ENCODE data around the gene NFIL3. TPM values are rescaled to one million over a fixed set of nuclear protein-coding genes. Genes with fewer than 3 reads are reported as not detected.

Gene NFIL3
- total and polyA plus RNA-seq, 2 of the 8 experiments (the other 6 are each of a cell fraction or from before 2014, with no cell fraction given) = 3.4 to 13.5 TPM

DNA sequence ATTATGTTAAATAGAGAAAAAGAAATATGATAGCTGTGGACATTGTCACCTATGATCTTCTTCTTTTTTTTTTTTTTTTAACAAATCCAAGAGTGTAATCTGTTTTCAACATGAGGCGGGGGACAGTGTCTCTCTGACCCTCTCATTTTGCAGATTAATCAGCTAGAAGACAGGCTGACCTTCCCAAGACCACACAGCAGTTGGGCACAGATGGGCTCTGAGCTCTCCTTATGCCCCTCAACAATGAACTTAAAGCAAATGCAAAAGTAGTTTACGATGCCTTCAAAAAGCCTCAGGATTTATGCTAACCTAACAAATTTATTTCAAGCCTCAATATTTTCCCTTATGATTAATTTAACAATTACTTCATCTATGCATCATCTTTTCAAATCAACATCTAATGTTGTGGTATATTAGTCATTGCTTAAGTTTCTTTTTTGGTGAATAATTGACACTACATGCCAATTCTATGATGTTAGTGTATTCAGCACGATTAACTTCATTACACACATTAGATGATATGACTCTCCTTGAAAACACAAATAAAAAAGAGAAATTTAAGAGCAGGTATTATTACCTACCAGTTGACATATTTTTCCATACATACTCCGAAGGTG lies 7.4 kb downstream of the NFIL3 start:
- Histone ChIP-seq H3K18ac (ENCODE audit: extremely low read depth, low read length) (no peak overlapping the region), H3K79me1 (ENCODE audit: low read depth, low read length) (peaks cover 5% of the 10 kb centered on the region; the same call in 1 of the 2 replicates), H2AK5ac (ENCODE audit: low read depth, low read length) (no peak overlapping the region), H2BK15ac (ENCODE audit: low read length) (no peak overlapping the region), H3K27ac (ENCODE audit: low read depth, low read length) (no peak overlapping the region), H4K91ac (replicated peaks; ENCODE audit: insufficient read length, low read length) (no peak overlapping the region), H2AFZ (ENCODE audit: low read length) (no peak overlapping the region), H3K79me2 (ENCODE audit: control insufficient read depth in 1 of 2, insufficient read depth in 2 of 2, low read length in 2 of 2) (peaks cover 0 to 64% of the 10 kb centered on the region in 2 experiments; a peak in 2 of 4 replicates), H3K23me2 (ENCODE audit: low read depth, low read length) (no peaks in the 10 kb centered on the region; the same call in 1 of the 2 replicates), H3K4me2 (ENCODE audit: insufficient read depth in 1 of 2, low read depth in 2 of 2, low read length in 2 of 2) (no peak overlapping the region), H4K5ac (ENCODE audit: insufficient read length, low read depth, low read length) (no peak overlapping the region), H2BK120ac (replicated peaks; ENCODE audit: low read depth, low read length) (no peak overlapping the region), H3K9ac (replicated peaks in 1 of 4; ENCODE audit: extremely low read depth in 1 of 4, low read depth in 3 of 4, low read length in 3 of 4) (no peak overlapping the region), H2BK20ac (ENCODE audit: low read length) (no peak overlapping the region), H3K36me3 (ENCODE audit: control insufficient read depth in 2 of 4, insufficient read depth in 4 of 4, low read length in 3 of 4) (no peaks in the 10 kb centered on the region), H3K56ac (replicated peaks; ENCODE audit: insufficient read length, low read depth, low read length) (no peak overlapping the region), H2BK5ac (ENCODE audit: low read depth, low read length) (no peak overlapping the region), H4K20me1 (replicated peaks in 1 of 2; ENCODE audit: control insufficient read depth in 1 of 2, insufficient read depth in 2 of 2, low read length in 2 of 2) (peaks cover 12 to 13% of the 10 kb centered on the region in 2 experiments), H2BK12ac (ENCODE audit: low read depth, low read length) (no peak overlapping the region), H4K8ac (ENCODE audit: extremely low read depth, insufficient read depth, low read length) (no peak overlapping the region), H3K23ac (ENCODE audit: insufficient read length) (no peak overlapping the region), H3K4me1 (replicated peaks in 1 of 4; ENCODE audit: control insufficient read depth in 3 of 4, insufficient read depth in 4 of 4, low read length in 3 of 4) (peaks cover 0 to 2% (median 0%) of the 10 kb centered on the region in 4 experiments; a peak in 1 of 7 replicates), H3K9me3 (ENCODE audit: insufficient read depth in 2 of 2, low read depth in 1 of 2, low read length in 1 of 2) (no peaks in the 10 kb centered on the region), H3K14ac (ENCODE audit: insufficient read length) (no peak overlapping the region), H3K27me3 (replicated peaks in 1 of 4; ENCODE audit: control insufficient read depth in 3 of 4, extremely low read depth in 1 of 4, insufficient read depth in 3 of 4, low read length in 3 of 4) (peaks cover 0 to 9% (median 3%) of the 10 kb centered on the region in 4 experiments; a peak in 4 of 7 replicates), H3K4me3 (ENCODE audit: extremely low read depth in 1 of 4, insufficient read depth in 2 of 4, low read depth in 3 of 4, low read length in 4 of 4) (no peak overlapping the region), H3K4ac (replicated peaks; ENCODE audit: insufficient read length, low read depth, low read length) (no peak overlapping the region)
- FAIRE-seq = no peak
- POLR2A ChIA-PET (ENCODE audit: partially characterized antibody) = no interaction called here
- no peak for DNase-seq (ENCODE audit: low read depth in 1 of 2, low spot score in 2 of 2)
- CTCF ChIA-PET (ENCODE audit: partially characterized antibody) = interaction anchor here (0.7 to 1.7 kb wide), 2 partner anchors 17 to 501 kb away, joined by 4 to 8 read pairs; no protein-coding TSS in a partner anchor
- WGBS, 2 experiments (ENCODE audit: extremely low coverage in 1 of 2, insufficient coverage in 1 of 2, insufficient read length in 1 of 2, insufficient replicate concordance in 2 of 2, low coverage in 1 of 2, low lambda C conversion rate in 2 of 2, missing lambda C conversion rate in 1 of 2) = 88% methylated on average over 4 of the region's 4 CpGs; no CpG with 5 or more reads in 1 of the 2 experiments
- no peak for TF ChIP-seq HDAC6 (IDR thresholded peaks at IDR 0.05; ENCODE audit: low read depth, low read length)
- no peak for TF ChIP-seq HDAC2 (IDR thresholded peaks at IDR 0.05; ENCODE audit: borderline replicate concordance in 1 of 2, low read depth in 2 of 2, low read length in 2 of 2)
- TF ChIP-seq NRF1 (IDR thresholded peaks at IDR 0.05; ENCODE audit: low read depth, low read length) = no peak
- TF ChIP-seq TBP (IDR thresholded peaks at IDR 0.05; ENCODE audit: low read depth, low read length) = no peak
- no peak for TF ChIP-seq SRF (IDR thresholded peaks at IDR 0.05; ENCODE audit: low read depth, low read length)
- no peak for TF ChIP-seq BACH1 (IDR thresholded peaks at IDR 0.05; ENCODE audit: low read length)
- no peak for TF ChIP-seq TAF1 (IDR thresholded peaks at IDR 0.05; ENCODE audit: low read depth, low read length)
- no peak for TF ChIP-seq JUN (IDR thresholded peaks at IDR 0.05; ENCODE audit: low read depth, low read length)
- TF ChIP-seq, protein P1, sequence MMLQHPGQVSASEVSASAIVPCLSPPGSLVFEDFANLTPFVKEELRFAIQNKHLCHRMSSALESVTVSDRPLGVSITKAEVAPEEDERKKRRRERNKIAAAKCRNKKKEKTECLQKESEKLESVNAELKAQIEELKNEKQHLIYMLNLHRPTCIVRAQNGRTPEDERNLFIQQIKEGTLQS (IDR thresholded peaks at IDR 0.05; ENCODE audit: insufficient read depth, low read depth, low read length) = no peak

All from H1 (cell line).